ENCODE measurements around the gene EPAS1.

Gene EPAS1

GRCh38 chr2:46358713-46359112, 61.5 kb downstream of the EPAS1 start:
- Histone ChIP-seq H3K4me1 (ENCODE audit: control insufficient read depth in 2 of 2, insufficient read depth in 2 of 2, low read length in 2 of 2) (peaks cover 0 to 3% of the 10 kb centered on the region in 2 donors), H3K27me3 (ENCODE audit: control insufficient read depth in 2 of 2, insufficient read depth in 2 of 2, low read length in 2 of 2) (no peaks in the 10 kb centered on the region), H3K9me3 (ENCODE audit: control insufficient read depth in 2 of 2, low read length in 2 of 2) (no peaks in the 10 kb centered on the region), H3K36me3 (ENCODE audit: control insufficient read depth in 2 of 2, insufficient read depth in 2 of 2, low read length in 2 of 2) (peaks cover 59 to 64% of the 10 kb centered on the region in 2 donors), H3K27ac (ENCODE audit: low read depth in 2 of 2, low read length in 2 of 2) (no peak overlapping the region), H3K9ac (ENCODE audit: low read depth in 1 of 2, low read length in 2 of 2) (no peak overlapping the region), H3K4me3 (ENCODE audit: low read length in 2 of 2) (no peak overlapping the region)

- H3K9ac ChIP-seq (ENCODE audit: low read depth in 1 of 2, low read length in 2 of 2) = no peak overlapping the region
- peaks cover 0 to 3% of the 10 kb centered on the region in 2 donors for H3K4me1 ChIP-seq (ENCODE audit: control insufficient read depth in 2 of 2, insufficient read depth in 2 of 2, low read length in 2 of 2)
- no peak overlapping the region for H3K4me3 ChIP-seq (ENCODE audit: low read length in 2 of 2)
- H3K27me3 ChIP-seq (ENCODE audit: control insufficient read depth in 2 of 2, insufficient read depth in 2 of 2, low read length in 2 of 2) = no peaks in the 10 kb centered on the region
- H3K27ac ChIP-seq (ENCODE audit: low read depth in 2 of 2, low read length in 2 of 2) = no peak overlapping the region
- no peaks in the 10 kb centered on the region for H3K9me3 ChIP-seq (ENCODE audit: control insufficient read depth in 2 of 2, low read length in 2 of 2)
- H3K36me3 ChIP-seq (ENCODE audit: control insufficient read depth in 2 of 2, insufficient read depth in 2 of 2, low read length in 2 of 2) = peaks cover 51 to 63% of the 10 kb centered on the region in 2 donors
These were observed 63.1 kb downstream of the EPAS1 start for GRCh38 chr2:46360303-46360702.

- Histone ChIP-seq H3K27me3 (ENCODE audit: control insufficient read depth in 2 of 2, insufficient read depth in 2 of 2, low read length in 2 of 2) (no peaks in the 10 kb centered on the region), H3K36me3 (ENCODE audit: control insufficient read depth in 2 of 2, insufficient read depth in 2 of 2, low read length in 2 of 2) (peaks cover 41 to 47% of the 10 kb centered on the region in 2 donors), H3K4me1 (ENCODE audit: control insufficient read depth in 2 of 2, insufficient read depth in 2 of 2, low read length in 2 of 2) (peaks cover 0 to 3% of the 10 kb centered on the region in 2 donors), H3K9ac (ENCODE audit: low read depth in 1 of 2, low read length in 2 of 2) (no peak overlapping the region), H3K9me3 (ENCODE audit: control insufficient read depth in 2 of 2, low read length in 2 of 2) (no peaks in the 10 kb centered on the region), H3K27ac (ENCODE audit: low read depth in 2 of 2, low read length in 2 of 2) (no peak overlapping the region), H3K4me3 (ENCODE audit: low read length in 2 of 2) (no peak overlapping the region)
These were observed 64.9 kb downstream of the EPAS1 start for GRCh38 chr2:46361920-46362666.

GRCh38 chr2:46362667-46363012, 65.4 kb downstream of the EPAS1 start:
- Histone ChIP-seq H3K4me1 (ENCODE audit: control insufficient read depth in 2 of 2, insufficient read depth in 2 of 2, low read length in 2 of 2) (peaks cover 0 to 3% of the 10 kb centered on the region in 2 donors), H3K4me3 (ENCODE audit: low read length in 2 of 2) (no peak overlapping the region), H3K27me3 (ENCODE audit: control insufficient read depth in 2 of 2, insufficient read depth in 2 of 2, low read length in 2 of 2) (no peaks in the 10 kb centered on the region)

GRCh38 chr2:46363535-46364170, 66.4 kb downstream of the EPAS1 start:
- Histone ChIP-seq H3K9ac (ENCODE audit: low read depth in 1 of 2, low read length in 2 of 2) (no peak overlapping the region), H3K4me3 (ENCODE audit: low read length in 2 of 2) (no peak overlapping the region), H3K9me3 (ENCODE audit: control insufficient read depth in 2 of 2, low read length in 2 of 2) (no peaks in the 10 kb centered on the region), H3K27me3 (ENCODE audit: control insufficient read depth in 2 of 2, insufficient read depth in 2 of 2, low read length in 2 of 2) (no peaks in the 10 kb centered on the region), H3K4me1 (ENCODE audit: control insufficient read depth in 2 of 2, insufficient read depth in 2 of 2, low read length in 2 of 2) (peaks cover 0 to 3% of the 10 kb centered on the region in 2 donors), H3K27ac (ENCODE audit: low read depth in 2 of 2, low read length in 2 of 2) (no peak overlapping the region), H3K36me3 (ENCODE audit: control insufficient read depth in 2 of 2, insufficient read depth in 2 of 2, low read length in 2 of 2) (peaks cover 29 to 32% of the 10 kb centered on the region in 2 donors)

More at GRCh38 chr2:46362667-46363012, 65.4 kb downstream of the EPAS1 start:
- Histone ChIP-seq H3K9me3 (ENCODE audit: control insufficient read depth in 2 of 2, low read length in 2 of 2) (no peaks in the 10 kb centered on the region), H3K9ac (ENCODE audit: low read depth in 1 of 2, low read length in 2 of 2) (no peak overlapping the region), H3K27ac (ENCODE audit: low read depth in 2 of 2, low read length in 2 of 2) (no peak overlapping the region), H3K36me3 (ENCODE audit: control insufficient read depth in 2 of 2, insufficient read depth in 2 of 2, low read length in 2 of 2) (peaks cover 35 to 42% of the 10 kb centered on the region in 2 donors)

GRCh38 chr2:46364797-46365457, 67.7 kb downstream of the EPAS1 start:
- Histone ChIP-seq H3K4me3 (ENCODE audit: low read length in 2 of 2) (no peak overlapping the region), H3K9ac (ENCODE audit: low read depth in 1 of 2, low read length in 2 of 2) (no peak overlapping the region), H3K9me3 (ENCODE audit: control insufficient read depth in 2 of 2, low read length in 2 of 2) (no peaks in the 10 kb centered on the region), H3K27ac (ENCODE audit: low read depth in 2 of 2, low read length in 2 of 2) (no peak overlapping the region), H3K36me3 (ENCODE audit: control insufficient read depth in 2 of 2, insufficient read depth in 2 of 2, low read length in 2 of 2) (peaks cover 36 to 38% of the 10 kb centered on the region in 2 donors), H3K4me1 (ENCODE audit: control insufficient read depth in 2 of 2, insufficient read depth in 2 of 2, low read length in 2 of 2) (peaks cover 0 to 3% of the 10 kb centered on the region in 2 donors), H3K27me3 (ENCODE audit: control insufficient read depth in 2 of 2, insufficient read depth in 2 of 2, low read length in 2 of 2) (no peaks in the 10 kb centered on the region)

- Histone ChIP-seq H3K4me3 (ENCODE audit: low read length in 2 of 2) (no peak overlapping the region), H3K4me1 (ENCODE audit: control insufficient read depth in 2 of 2, insufficient read depth in 2 of 2, low read length in 2 of 2) (peaks cover 0 to 3% of the 10 kb centered on the region in 2 donors), H3K36me3 (ENCODE audit: control insufficient read depth in 2 of 2, insufficient read depth in 2 of 2, low read length in 2 of 2) (peaks cover 36 to 38% of the 10 kb centered on the region in 2 donors), H3K27me3 (ENCODE audit: control insufficient read depth in 2 of 2, insufficient read depth in 2 of 2, low read length in 2 of 2) (no peaks in the 10 kb centered on the region), H3K9me3 (ENCODE audit: control insufficient read depth in 2 of 2, low read length in 2 of 2) (no peaks in the 10 kb centered on the region), H3K9ac (ENCODE audit: low read depth in 1 of 2, low read length in 2 of 2) (no peak overlapping the region), H3K27ac (ENCODE audit: low read depth in 2 of 2, low read length in 2 of 2) (no peak overlapping the region)
These were observed 68.9 kb downstream of the EPAS1 start for GRCh38 chr2:46365913-46366667.

- Histone ChIP-seq H3K4me1 (ENCODE audit: control insufficient read depth in 2 of 2, insufficient read depth in 2 of 2, low read length in 2 of 2) (peaks cover 0 to 3% of the 10 kb centered on the region in 2 donors), H3K36me3 (ENCODE audit: control insufficient read depth in 2 of 2, insufficient read depth in 2 of 2, low read length in 2 of 2) (peaks cover 36 to 39% of the 10 kb centered on the region in 2 donors), H3K27ac (ENCODE audit: low read depth in 2 of 2, low read length in 2 of 2) (no peak overlapping the region)
These were observed 69.5 kb downstream of the EPAS1 start for GRCh38 chr2:46366668-46367052.

GRCh38 chr2:46367286-46367685, 70.1 kb downstream of the EPAS1 start:
- peaks cover 35 to 38% of the 10 kb centered on the region in 2 donors for H3K36me3 ChIP-seq (ENCODE audit: control insufficient read depth in 2 of 2, insufficient read depth in 2 of 2, low read length in 2 of 2)
- no peaks in the 10 kb centered on the region for H3K27me3 ChIP-seq (ENCODE audit: control insufficient read depth in 2 of 2, insufficient read depth in 2 of 2, low read length in 2 of 2)
- no peak overlapping the region for H3K9ac ChIP-seq (ENCODE audit: low read depth in 1 of 2, low read length in 2 of 2)
- H3K4me3 ChIP-seq (ENCODE audit: low read length in 2 of 2) = no peak overlapping the region
- H3K27ac ChIP-seq (ENCODE audit: low read depth in 2 of 2, low read length in 2 of 2) = no peak overlapping the region
- no peaks in the 10 kb centered on the region for H3K9me3 ChIP-seq (ENCODE audit: control insufficient read depth in 2 of 2, low read length in 2 of 2)
- H3K4me1 ChIP-seq (ENCODE audit: control insufficient read depth in 2 of 2, insufficient read depth in 2 of 2, low read length in 2 of 2) = peaks cover 0 to 3% of the 10 kb centered on the region in 2 donors

More at GRCh38 chr2:46366668-46367052, 69.5 kb downstream of the EPAS1 start:
- Histone ChIP-seq H3K27me3 (ENCODE audit: control insufficient read depth in 2 of 2, insufficient read depth in 2 of 2, low read length in 2 of 2) (no peaks in the 10 kb centered on the region), H3K4me3 (ENCODE audit: low read length in 2 of 2) (no peak overlapping the region), H3K9ac (ENCODE audit: low read depth in 1 of 2, low read length in 2 of 2) (no peak overlapping the region), H3K9me3 (ENCODE audit: control insufficient read depth in 2 of 2, low read length in 2 of 2) (no peaks in the 10 kb centered on the region)
